ENCODE measurements around the gene KLK11. TPM values are rescaled to one million over a fixed set of nuclear protein-coding genes. Genes with fewer than 3 reads are reported as not detected.

Gene KLK11, protein sequence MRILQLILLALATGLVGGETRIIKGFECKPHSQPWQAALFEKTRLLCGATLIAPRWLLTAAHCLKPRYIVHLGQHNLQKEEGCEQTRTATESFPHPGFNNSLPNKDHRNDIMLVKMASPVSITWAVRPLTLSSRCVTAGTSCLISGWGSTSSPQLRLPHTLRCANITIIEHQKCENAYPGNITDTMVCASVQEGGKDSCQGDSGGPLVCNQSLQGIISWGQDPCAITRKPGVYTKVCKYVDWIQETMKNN
- total RNA-seq = not detected in 2 replicates

DNA sequence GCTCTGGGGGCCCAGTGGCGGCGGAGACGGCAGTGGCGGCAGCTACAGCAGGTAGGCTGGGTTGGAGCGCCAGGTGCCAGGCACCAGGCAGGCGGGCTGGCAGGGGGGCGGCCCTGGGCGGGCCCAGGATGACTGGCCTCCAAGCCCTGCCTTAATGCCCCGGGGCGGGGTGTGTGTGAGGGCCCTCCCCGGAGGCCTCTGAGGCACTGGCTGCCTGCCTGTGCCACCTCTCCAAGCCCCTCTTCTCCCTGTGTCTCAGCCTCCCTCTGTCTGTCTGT is at the start of gene KLK11:
Gene KLK11, minus strand, starts transcription at position 63 of the 278 bp plus-strand sequence. CDS start 985 bp downstream, outside the sequence.

DNA sequence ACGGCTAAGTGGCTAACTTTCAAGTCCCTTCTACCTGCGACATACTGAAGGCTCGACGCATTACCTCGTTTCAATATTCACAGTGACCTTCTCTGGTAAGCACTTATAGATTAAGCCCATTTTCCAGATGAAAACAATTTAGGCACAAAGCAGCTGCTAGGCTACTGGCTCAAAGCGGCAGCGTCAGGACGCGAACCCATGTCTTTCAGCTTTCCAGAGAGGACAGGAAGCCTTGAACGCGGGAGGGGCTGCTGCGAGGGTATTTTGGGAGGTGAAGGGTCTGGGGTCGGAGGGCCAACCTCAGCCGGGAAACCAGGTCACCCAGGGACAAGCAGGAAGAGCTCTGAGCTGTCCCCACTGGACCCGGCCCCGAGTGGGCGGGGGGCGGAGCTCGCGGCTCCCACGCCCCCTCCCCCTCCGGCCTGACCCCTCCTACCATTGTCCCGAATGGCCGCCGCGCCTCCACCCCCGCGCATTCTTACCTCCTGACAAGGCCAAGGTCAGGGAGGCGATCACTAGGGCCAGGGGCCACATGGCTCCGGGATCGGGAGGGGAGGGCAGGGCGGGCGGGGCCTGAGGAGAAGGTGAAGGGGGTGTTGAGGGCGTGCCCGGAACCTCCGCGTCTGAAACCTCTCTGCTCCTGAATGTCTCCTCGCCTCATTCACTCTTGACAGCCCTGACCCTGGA is 38.3 kb upstream of the KLK11 start, which contains the start of gene KLK13:
Gene KLK13, minus strand, starts transcription at position 559 of the 687 bp plus-strand sequence. Its CDS starts 25 bp downstream, at position 534.

DNA sequence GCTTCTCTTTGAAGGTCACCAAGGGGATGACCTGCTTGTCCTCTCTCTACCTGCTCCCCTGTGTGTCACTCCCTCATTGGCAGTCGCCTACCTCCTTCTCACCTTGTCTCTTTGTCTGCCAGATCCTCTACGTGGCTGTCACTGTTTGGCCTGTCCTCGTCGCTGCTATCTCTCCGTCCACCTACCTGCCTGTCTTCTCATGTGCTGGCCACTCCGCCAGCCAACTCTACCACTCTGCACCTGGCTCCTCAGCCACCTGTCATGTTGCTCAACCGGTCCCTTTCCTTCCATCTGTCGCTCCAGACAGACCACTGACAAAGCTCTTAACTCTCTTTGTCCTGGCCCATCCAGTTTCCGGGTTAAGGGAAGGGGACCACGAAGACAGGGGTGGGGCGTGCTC is 8.3 kb upstream of the KLK11 start, which contains the start of gene KLK12:
Gene KLK12, minus strand, starts transcription at position 299 of the 400 bp plus-strand sequence. CDS start 381 bp downstream, outside the sequence.

DNA sequence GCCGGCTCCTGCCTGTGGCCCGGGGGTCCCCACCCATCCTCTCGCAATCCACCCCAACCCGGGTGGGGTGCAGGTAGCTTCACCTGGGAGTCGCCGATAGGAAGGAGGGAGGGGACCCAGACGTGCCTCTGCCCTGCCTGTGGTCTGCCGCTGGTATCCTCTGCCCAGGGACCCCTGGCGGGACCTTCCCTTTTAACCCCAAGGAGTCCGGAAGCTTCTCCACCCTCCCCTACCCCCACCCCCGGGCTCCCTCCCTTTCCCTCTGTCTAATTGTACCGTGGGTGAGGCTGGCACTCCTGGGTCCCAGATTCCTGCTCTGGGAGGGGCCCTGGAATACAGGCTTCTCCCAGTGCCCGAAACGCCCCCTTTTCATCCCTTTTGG is 6.9 kb downstream of the KLK11 start, which contains the start of gene KLK10:
Gene KLK10, minus strand, starts transcription at position 166 of the 382 bp plus-strand sequence. CDS start 579 bp downstream, outside the sequence.

DNA sequence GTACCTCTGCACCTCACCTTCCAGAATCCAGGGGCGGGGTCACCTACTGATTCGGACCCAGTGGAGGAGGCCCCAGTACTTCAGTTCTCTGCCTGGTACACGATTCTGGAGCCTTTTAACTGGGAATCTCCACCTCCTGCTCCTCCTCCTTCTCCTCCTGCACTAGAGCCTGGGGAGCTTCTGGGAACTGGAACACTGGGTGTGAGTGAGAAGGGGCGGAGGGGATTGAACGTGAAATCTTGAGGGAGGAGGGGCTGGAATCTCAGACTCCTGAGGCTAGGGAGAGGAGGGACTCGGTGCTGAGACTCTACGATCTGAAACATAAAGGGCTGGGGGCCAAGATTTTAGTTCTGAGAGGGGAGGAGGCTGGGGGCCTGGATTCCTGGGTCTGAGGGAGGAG is 24.9 kb downstream of the KLK11 start, which contains the start of gene KLK8:
Gene KLK8, minus strand, starts transcription at position 90 of the 400 bp plus-strand sequence. CDS start 437 bp downstream, outside the sequence.

DNA sequence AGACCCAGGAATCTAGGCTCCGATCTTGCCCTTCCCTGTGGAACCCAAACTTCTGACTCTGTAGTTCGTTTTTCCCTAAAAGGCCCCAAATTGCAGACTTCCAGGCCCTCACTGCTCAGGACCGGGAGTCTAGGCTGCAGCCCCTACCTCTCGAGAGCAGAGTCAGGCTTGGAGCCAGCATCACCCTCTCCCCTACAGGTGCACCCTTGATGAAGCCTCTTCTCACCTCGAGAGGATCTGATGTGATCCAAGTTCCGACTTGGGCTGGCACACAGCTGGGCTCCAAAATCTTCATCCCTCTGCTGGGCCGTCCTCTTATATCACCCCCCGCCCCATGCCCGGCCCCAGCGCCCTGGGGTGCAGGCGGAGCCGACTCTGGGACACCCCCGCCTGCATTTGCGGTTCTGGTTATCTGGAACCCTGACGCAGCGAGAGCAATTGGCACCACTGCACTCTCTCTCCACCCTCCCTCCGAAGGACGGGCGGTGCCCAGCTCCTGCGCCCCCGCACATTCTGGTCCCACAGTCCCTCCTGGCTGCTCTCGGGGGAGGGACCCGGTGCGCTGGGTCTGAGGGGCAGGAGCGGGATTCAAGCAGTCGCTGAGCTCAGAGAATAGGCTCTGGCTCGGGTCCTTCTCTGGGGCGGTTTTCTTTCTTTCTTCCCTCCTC is 42.7 kb downstream of the KLK11 start, which contains the start of gene KLK7:
Gene KLK7, minus strand, starts transcription at position 293 of the 668 bp plus-strand sequence. CDS start 1,518 bp downstream, outside the sequence.

Other genes with a start within 250 kb of the KLK11 start
- gene ACP4, start 236.2 kb downstream of the KLK11 start, total RNA-seq = not detected in 2 replicates
- not detected in 2 replicates for gene KLK1, start 202.8 kb downstream of the KLK11 start, total RNA-seq
- not detected in 2 replicates for gene KLK15, start 193.0 kb downstream of the KLK11 start, total RNA-seq
- not detected in 2 replicates for gene KLK3, start 171.7 kb downstream of the KLK11 start, total RNA-seq
- not detected in 2 replicates for gene KLK2, start 153.2 kb downstream of the KLK11 start, total RNA-seq
- not detected in 2 replicates for gene KLK4, start 115.2 kb downstream of the KLK11 start, total RNA-seq
- gene KLK5, start 73.6 kb downstream of the KLK11 start, total RNA-seq = not detected in 2 replicates
- gene KLK6, start 57.0 kb downstream of the KLK11 start, total RNA-seq = 0.33 and 1.3 TPM in 2 replicates
- 0.16 and 0.89 TPM in 2 replicates for gene KLK7, start 42.7 kb downstream of the KLK11 start, total RNA-seq
- gene KLK8, start 25.0 kb downstream of the KLK11 start, total RNA-seq = not detected in 2 replicates
- 1.5 TPM in 1 of 2 replicates, not detected in the other for gene KLK10, start 6.9 kb downstream of the KLK11 start, total RNA-seq
- gene KLK12, start 8.4 kb upstream of the KLK11 start, total RNA-seq = not detected in 2 replicates
- gene KLK13, start 38.5 kb upstream of the KLK11 start, total RNA-seq = not detected in 2 replicates
- 0.81 TPM in 1 of 2 replicates, not detected in the other for gene KLK14, start 56.3 kb upstream of the KLK11 start, total RNA-seq
- 11.0 and 12.2 TPM in 2 replicates for gene CTU1, start 81.8 kb upstream of the KLK11 start, total RNA-seq
- not detected in 2 replicates for gene SIGLEC9, start 98.3 kb upstream of the KLK11 start, total RNA-seq
- gene SIGLEC7, start 115.7 kb upstream of the KLK11 start, total RNA-seq = not detected in 2 replicates
- not detected in 2 replicates for gene CD33, start 198.5 kb upstream of the KLK11 start, total RNA-seq
- not detected in 2 replicates for gene SIGLECL1, start 224.5 kb upstream of the KLK11 start, total RNA-seq

Data from mesangial cell (primary cell).